ENCODE results near the gene LITAF.

LITAF gene

DNA sequence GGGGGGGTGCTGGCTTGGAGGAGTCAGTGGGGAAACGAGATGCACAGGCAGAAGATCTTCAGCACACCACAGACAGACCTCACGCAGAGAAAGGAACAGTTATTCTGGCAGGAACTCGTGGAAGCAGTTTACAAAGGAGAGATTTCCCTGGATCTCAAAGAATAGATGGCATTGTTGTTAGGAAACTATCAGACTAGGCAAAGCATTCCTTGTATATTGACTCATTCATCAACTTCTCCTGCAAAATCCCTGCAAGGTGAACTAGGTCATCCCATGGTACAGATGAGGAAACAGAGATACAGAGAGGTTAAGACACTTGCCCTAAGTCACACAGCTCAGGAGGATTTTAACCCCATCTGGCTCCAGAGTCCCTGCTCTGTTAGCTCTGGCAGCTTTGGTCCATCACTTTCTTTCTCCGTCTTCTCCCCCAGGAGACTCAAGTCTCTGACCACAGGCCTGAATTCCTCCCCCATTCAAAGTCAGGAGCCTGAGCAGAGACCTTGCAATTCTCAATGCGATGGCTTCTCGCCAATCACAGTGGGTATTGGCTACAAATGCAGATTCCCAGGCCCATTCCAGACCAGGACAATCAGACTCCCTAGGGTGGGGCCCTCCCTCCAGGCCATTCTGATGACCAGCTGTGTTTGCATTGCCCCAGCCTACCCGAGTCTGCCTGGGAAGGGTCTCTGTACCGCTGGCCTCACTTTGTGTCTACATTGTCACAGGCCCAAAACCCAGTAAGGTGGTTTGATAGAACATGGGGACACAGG is 56.4 kb downstream of the LITAF start:
- FAIRE-seq: no peak
- no peak for DNase-seq (ENCODE audit: insufficient read length, low spot score)
- TF ChIP-seq SPI1 (IDR thresholded peaks at IDR 0.05; ENCODE audit: low read depth, low read length) (no peak), POU2F2 (IDR thresholded peaks at IDR 0.05; ENCODE audit: low read depth, low read length) (no peak), TAF1 (IDR thresholded peaks at IDR 0.05; ENCODE audit: low read depth, low read length) (no peak), POLR2A (IDR thresholded peaks at IDR 0.05; ENCODE audit: low read depth, low read length) (no peak), POLR2AphosphoS5 (IDR thresholded peaks at IDR 0.05; ENCODE audit: low read depth, low read length) (no peak), PAX5 (IDR thresholded peaks at IDR 0.05; ENCODE audit: insufficient read depth, low read length, severe bottlenecking) (no peak)

DNA sequence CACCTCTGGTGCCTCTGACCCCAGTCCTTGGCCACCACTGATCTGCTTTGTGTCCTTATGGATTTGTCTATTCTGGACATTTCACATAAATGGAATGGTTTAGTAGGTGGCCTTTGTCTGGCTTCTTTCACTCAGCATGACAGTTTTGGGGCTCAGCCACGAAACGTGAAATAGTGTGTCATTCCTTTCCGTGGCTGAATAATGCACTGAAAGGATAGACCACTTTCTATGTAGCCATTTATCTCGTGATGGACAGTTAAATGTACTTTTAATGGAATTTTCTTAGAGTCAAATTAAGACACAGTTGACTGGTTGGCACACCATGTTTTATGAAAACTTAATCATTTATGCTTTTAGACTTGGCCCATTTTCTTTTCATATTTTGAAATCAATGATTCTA is 57.4 kb downstream of the LITAF start:
- FAIRE-seq (no peak), DNase-seq (ENCODE audit: insufficient read length, low spot score) (no peak)
- TF ChIP-seq POLR2AphosphoS5 (IDR thresholded peaks at IDR 0.05; ENCODE audit: low read depth, low read length) (no peak), POLR2A (IDR thresholded peaks at IDR 0.05; ENCODE audit: low read depth, low read length) (no peak), POU2F2 (IDR thresholded peaks at IDR 0.05; ENCODE audit: low read depth, low read length) (no peak), PAX5 (IDR thresholded peaks at IDR 0.05; ENCODE audit: insufficient read depth, low read length, severe bottlenecking) (no peak), TAF1 (IDR thresholded peaks at IDR 0.05; ENCODE audit: low read depth, low read length) (no peak), SPI1 (IDR thresholded peaks at IDR 0.05; ENCODE audit: low read depth, low read length) (no peak)

GRCh38 chr16:11528053-11528452 is 58.7 kb downstream of the LITAF start:
- no peak for TF ChIP-seq POLR2A (IDR thresholded peaks at IDR 0.05; ENCODE audit: low read depth, low read length)
- TF ChIP-seq POU2F2 (IDR thresholded peaks at IDR 0.05; ENCODE audit: low read depth, low read length): no peak
- TF ChIP-seq POLR2AphosphoS5 (IDR thresholded peaks at IDR 0.05; ENCODE audit: low read depth, low read length): no peak
- no peak for TF ChIP-seq PAX5 (IDR thresholded peaks at IDR 0.05; ENCODE audit: insufficient read depth, low read length, severe bottlenecking)
- TF ChIP-seq SPI1 (IDR thresholded peaks at IDR 0.05; ENCODE audit: low read depth, low read length): no peak
- FAIRE-seq: no peak
- no peak for DNase-seq (ENCODE audit: insufficient read length, low spot score)

GRCh38 chr16:11526655-11527350 is 59.9 kb downstream of the LITAF start:
- FAIRE-seq (no peak), DNase-seq (ENCODE audit: insufficient read length, low spot score) (no peak)
- no peak for TF ChIP-seq PAX5 (IDR thresholded peaks at IDR 0.05; ENCODE audit: insufficient read depth, low read length, severe bottlenecking)
- TF ChIP-seq POLR2AphosphoS5 (IDR thresholded peaks at IDR 0.05; ENCODE audit: low read depth, low read length): no peak
- TF ChIP-seq TAF1 (IDR thresholded peaks at IDR 0.05; ENCODE audit: low read depth, low read length): no peak
- TF ChIP-seq SPI1 (IDR thresholded peaks at IDR 0.05; ENCODE audit: low read depth, low read length): no peak
- TF ChIP-seq POLR2A (IDR thresholded peaks at IDR 0.05; ENCODE audit: low read depth, low read length): no peak
- no peak for TF ChIP-seq POU2F2 (IDR thresholded peaks at IDR 0.05; ENCODE audit: low read depth, low read length)

DNA sequence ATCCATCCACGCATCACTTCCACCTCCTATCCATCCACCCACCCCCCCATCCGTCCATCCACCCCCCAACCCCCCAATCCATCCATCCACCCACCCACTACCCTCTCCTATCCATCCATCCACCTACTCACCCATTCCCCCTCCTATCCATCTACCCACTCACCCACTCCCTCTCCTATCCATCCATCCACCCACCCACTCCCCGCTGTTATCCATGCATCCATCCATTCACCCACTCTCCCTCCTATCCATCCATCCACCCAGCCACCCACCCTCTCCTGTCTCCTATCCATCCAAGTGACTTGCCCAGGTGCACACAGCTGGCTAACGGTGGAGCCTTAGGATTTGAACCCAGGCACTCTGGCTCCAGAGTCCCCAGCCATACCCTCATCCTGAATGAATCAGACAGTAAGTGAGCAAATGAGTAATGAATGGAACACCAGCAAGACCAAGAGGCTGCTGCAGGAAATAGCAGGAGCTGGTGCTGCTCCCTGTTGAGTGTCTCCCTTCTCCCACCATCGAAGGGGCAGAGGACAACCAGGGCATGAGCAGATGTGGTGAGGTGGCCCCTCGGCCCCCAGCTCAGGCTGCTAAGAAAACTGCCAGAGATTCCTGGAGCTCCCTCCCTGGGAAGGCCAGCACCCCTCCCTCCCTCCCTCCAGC is 62.5 kb downstream of the LITAF start:
- DNase-seq (ENCODE audit: insufficient read length, low spot score): no peak
- FAIRE-seq: no peak
- TF ChIP-seq POLR2A (IDR thresholded peaks at IDR 0.05; ENCODE audit: low read depth, low read length) (no peak), POLR2AphosphoS5 (IDR thresholded peaks at IDR 0.05; ENCODE audit: low read depth, low read length) (no peak), TAF1 (IDR thresholded peaks at IDR 0.05; ENCODE audit: low read depth, low read length) (no peak), PAX5 (IDR thresholded peaks at IDR 0.05; ENCODE audit: insufficient read depth, low read length, severe bottlenecking) (no peak), SPI1 (IDR thresholded peaks at IDR 0.05; ENCODE audit: low read depth, low read length) (no peak), POU2F2 (IDR thresholded peaks at IDR 0.05; ENCODE audit: low read depth, low read length) (no peak)

GRCh38 chr16:11521055-11521454 is 65.7 kb downstream of the LITAF start:
- TF ChIP-seq SPI1 (IDR thresholded peaks at IDR 0.05; ENCODE audit: low read depth, low read length) (no peak), POLR2AphosphoS5 (IDR thresholded peaks at IDR 0.05; ENCODE audit: low read depth, low read length) (no peak), TAF1 (IDR thresholded peaks at IDR 0.05; ENCODE audit: low read depth, low read length) (no peak), POLR2A (IDR thresholded peaks at IDR 0.05; ENCODE audit: low read depth, low read length) (no peak), POU2F2 (IDR thresholded peaks at IDR 0.05; ENCODE audit: low read depth, low read length) (no peak), PAX5 (IDR thresholded peaks at IDR 0.05; ENCODE audit: insufficient read depth, low read length, severe bottlenecking) (no peak)
- FAIRE-seq: no peak

DNA sequence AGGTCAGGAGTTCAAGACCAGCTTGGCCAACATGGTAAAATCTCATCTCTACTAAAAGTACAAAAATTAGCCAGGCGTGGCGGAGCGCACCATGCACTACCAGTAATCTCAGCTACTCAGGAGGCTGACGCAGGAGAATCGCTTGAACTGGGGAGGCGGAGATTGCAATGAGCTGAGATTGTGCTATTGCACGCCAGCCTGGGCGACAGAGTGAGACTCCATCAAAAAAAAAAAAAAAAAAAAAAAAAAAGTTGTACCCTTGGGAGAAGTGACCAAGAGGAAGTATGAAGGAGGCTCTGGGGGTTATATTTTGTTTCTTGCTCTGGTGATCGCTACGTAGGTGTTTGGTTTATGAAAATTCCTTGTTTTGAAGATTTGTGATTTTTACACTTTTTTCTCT is 66.3 kb downstream of the LITAF start:
- FAIRE-seq: no peak
- TF ChIP-seq POLR2A (IDR thresholded peaks at IDR 0.05; ENCODE audit: low read depth, low read length) (no peak), PAX5 (IDR thresholded peaks at IDR 0.05; ENCODE audit: insufficient read depth, low read length, severe bottlenecking) (no peak)
- no peak for DNase-seq (ENCODE audit: insufficient read length, low spot score)

More at GRCh38 chr16:11521055-11521454, 65.7 kb downstream of the LITAF start:
- no peak for DNase-seq (ENCODE audit: insufficient read length, low spot score)

DNA sequence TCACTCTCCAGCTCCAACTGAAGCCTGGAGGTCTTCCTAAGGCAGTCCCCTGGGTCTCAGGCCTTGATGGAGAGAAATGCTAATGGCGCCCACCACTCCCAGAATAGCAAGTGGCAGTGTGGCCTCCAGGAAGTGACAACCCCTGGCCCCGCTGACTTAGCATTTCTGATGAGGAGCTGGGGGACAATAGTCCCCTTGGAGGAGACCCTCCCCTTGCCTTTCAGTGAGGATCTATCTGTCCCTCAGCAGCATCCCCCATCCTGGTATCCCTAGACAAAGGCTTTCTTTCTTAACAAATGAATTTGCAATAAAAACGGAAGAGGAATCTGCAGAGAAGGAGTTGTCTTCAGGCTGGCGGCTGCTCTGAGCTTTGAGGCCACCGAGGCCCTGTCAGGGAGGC is 68.8 kb downstream of the LITAF start:
- FAIRE-seq (no peak), DNase-seq (ENCODE audit: insufficient read length, low spot score) (no peak)
- TF ChIP-seq TAF1 (IDR thresholded peaks at IDR 0.05; ENCODE audit: low read depth, low read length) (no peak), POLR2A (IDR thresholded peaks at IDR 0.05; ENCODE audit: low read depth, low read length) (no peak), POLR2AphosphoS5 (IDR thresholded peaks at IDR 0.05; ENCODE audit: low read depth, low read length) (no peak), SPI1 (IDR thresholded peaks at IDR 0.05; ENCODE audit: low read depth, low read length) (no peak), PAX5 (IDR thresholded peaks at IDR 0.05; ENCODE audit: insufficient read depth, low read length, severe bottlenecking) (no peak), POU2F2 (IDR thresholded peaks at IDR 0.05; ENCODE audit: low read depth, low read length) (no peak)

Measured in GM12891 (cell line).